ENCODE data around the gene ABCA9.

ABCA9 gene

DNA sequence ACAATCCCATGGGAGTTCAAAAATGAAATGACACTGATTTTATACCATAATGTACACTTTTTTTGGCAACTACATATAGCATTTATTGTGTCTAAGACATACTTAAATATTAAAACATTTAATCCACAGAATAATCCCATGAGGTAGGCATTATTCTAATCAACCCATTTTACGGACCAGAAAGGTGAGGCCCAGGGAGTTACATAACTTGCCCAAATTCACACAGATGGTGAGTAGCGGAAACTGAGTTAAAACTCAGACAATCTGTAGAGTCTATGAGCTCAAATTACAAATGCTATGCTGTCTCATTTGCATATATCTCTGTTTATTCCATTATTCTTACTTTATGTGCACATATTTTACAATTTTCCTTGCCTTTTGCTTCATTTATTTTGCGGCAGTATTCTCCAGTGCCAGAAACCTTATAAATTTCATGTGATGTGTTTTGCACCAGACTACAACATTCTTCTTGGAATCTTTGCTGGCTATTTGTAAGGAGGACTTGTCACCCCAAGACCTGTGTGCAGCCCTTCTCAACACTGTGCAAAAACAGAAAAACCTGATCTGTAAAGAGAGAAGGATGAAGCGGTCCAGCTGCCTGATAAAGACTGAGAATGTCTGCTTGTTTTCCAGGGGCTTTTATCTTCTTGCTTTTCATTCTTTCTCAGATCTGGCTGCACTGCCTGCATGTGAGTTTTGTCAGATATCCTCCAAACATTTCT is 2.3 kb upstream of the ABCA9 start:
- no peak overlapping the region for H3K14ac ChIP-seq (ENCODE audit: low read length in 2 of 2)
- H2BK15ac ChIP-seq (ENCODE audit: low read depth, poor library complexity, severe bottlenecking) = no peak overlapping the region
- H4K8ac ChIP-seq (ENCODE audit: low read length) = no peak overlapping the region
- H3K27ac ChIP-seq (ENCODE audit: low read length, poor library complexity, severe bottlenecking) = no peak overlapping the region
- no peak overlapping the region for H2BK12ac ChIP-seq (ENCODE audit: low read length in 2 of 2)
- peaks cover 0 to 30% of the 10 kb centered on the region in 2 experiments for H3K36me3 ChIP-seq (ENCODE audit: control insufficient read depth in 1 of 2, insufficient read depth in 2 of 2, low read depth in 1 of 2, low read length in 2 of 2)
- no peak overlapping the region for H2BK5ac ChIP-seq (ENCODE audit: low read depth, low read length, poor library complexity, severe bottlenecking)
- no peak overlapping the region for H3K4ac ChIP-seq (ENCODE audit: low read depth in 1 of 2, low read length in 2 of 2)
- H3K9me3 ChIP-seq (ENCODE audit: control insufficient read depth, low read length) = no peaks in the 10 kb centered on the region
- H3K27me3 ChIP-seq (ENCODE audit: control insufficient read depth in 1 of 2, insufficient read depth in 1 of 2, low read length in 2 of 2) = no peaks in the 10 kb centered on the region
- no peaks in the 10 kb centered on the region for H3K4me1 ChIP-seq (ENCODE audit: control insufficient read depth, insufficient read depth, low read depth, low read length)
- no peak overlapping the region for H3K4me2 ChIP-seq (ENCODE audit: low read length, poor library complexity, severe bottlenecking)
- H3K18ac ChIP-seq (ENCODE audit: low read depth in 1 of 2, low read length in 2 of 2) = no peak overlapping the region
- WGBS = 93% methylated on average over 3 of the region's 4 CpGs
- no peak overlapping the region for H4K91ac ChIP-seq (ENCODE audit: low read length)
- no peak overlapping the region for H3K4me3 ChIP-seq (ENCODE audit: insufficient read depth in 1 of 2, low read depth in 1 of 2, low read length in 2 of 2)
- no peak overlapping the region for H3K23ac ChIP-seq (ENCODE audit: low read length in 2 of 2)
- no peaks in the 10 kb centered on the region for H3K79me1 ChIP-seq (replicated peaks; ENCODE audit: low read length, poor library complexity, severe bottlenecking)
- H2AFZ ChIP-seq (ENCODE audit: low read depth, low read length) = no peak overlapping the region
- H2AK5ac ChIP-seq (ENCODE audit: low read length, severe bottlenecking) = no peak overlapping the region
- H2BK120ac ChIP-seq (ENCODE audit: low read depth, low read length) = no peak overlapping the region
- H3K9ac ChIP-seq (ENCODE audit: low read length) = peak overlapping the region; percentile 46
- DNase-seq = no peak

DNA sequence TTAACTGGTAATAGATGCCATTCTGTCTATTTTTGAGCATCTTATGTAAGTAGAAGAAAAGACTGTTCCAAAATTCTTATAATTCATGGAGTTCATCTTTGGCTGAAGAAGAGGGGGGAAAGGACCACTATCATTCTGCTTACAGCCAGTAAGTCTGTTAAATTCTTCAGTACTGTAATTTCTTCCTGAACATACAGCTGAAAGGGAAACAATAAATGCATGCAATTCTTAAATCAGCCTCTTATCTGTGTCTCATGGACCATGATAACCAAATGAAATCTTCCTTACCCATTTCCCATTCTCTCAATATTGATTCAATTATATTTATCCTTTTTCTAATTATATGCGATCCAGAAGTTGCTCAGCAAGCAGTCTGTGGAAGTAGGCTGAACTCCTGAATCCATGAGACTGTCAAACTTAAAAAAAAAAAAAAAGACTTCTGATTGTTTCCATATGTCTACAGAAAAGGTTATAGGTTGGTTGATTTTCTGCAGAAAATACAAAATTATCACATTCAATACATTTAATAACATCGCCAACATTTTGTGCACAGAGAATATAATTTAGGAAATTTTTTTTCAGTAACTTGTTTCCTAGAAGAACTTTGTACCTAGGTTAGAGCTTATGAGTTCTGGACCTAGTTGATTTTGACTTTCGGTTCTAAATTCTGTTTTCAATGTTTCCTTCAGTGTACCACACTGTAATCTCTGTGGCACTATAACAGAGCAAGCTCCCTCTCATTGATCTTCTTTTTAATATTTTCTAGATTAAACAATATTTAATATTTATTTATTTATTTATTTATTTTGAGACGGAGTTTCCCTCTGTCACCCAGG is 1.2 kb upstream of the ABCA9 start:
- Histone ChIP-seq H3K4me1 (ENCODE audit: control insufficient read depth, insufficient read depth, low read depth, low read length) (no peaks in the 10 kb centered on the region), H3K9me3 (ENCODE audit: control insufficient read depth, low read length) (peaks cover 4% of the 10 kb centered on the region), H2BK15ac (ENCODE audit: low read depth, poor library complexity, severe bottlenecking) (no peak overlapping the region), H3K23ac (ENCODE audit: low read length in 2 of 2) (no peak overlapping the region), H2BK12ac (ENCODE audit: low read length in 2 of 2) (no peak overlapping the region), H4K8ac (ENCODE audit: low read length) (no peak overlapping the region), H3K36me3 (ENCODE audit: control insufficient read depth in 1 of 2, insufficient read depth in 2 of 2, low read depth in 1 of 2, low read length in 2 of 2) (peaks cover 0 to 37% of the 10 kb centered on the region in 2 experiments), H3K18ac (ENCODE audit: low read depth in 1 of 2, low read length in 2 of 2) (no peak overlapping the region), H3K27ac (ENCODE audit: low read length, poor library complexity, severe bottlenecking) (no peak overlapping the region), H2AFZ (ENCODE audit: low read depth, low read length) (no peak overlapping the region), H2BK120ac (ENCODE audit: low read depth, low read length) (no peak overlapping the region), H3K27me3 (ENCODE audit: control insufficient read depth in 1 of 2, insufficient read depth in 1 of 2, low read length in 2 of 2) (no peaks in the 10 kb centered on the region), H2AK5ac (ENCODE audit: low read length, severe bottlenecking) (no peak overlapping the region), H3K9ac (ENCODE audit: low read length) (peak overlapping the region; percentile 81), H3K4me3 (ENCODE audit: insufficient read depth in 1 of 2, low read depth in 1 of 2, low read length in 2 of 2) (no peak overlapping the region), H3K4me2 (ENCODE audit: low read length, poor library complexity, severe bottlenecking) (no peak overlapping the region), H4K91ac (ENCODE audit: low read length) (no peak overlapping the region), H2BK5ac (ENCODE audit: low read depth, low read length, poor library complexity, severe bottlenecking) (no peak overlapping the region), H3K4ac (ENCODE audit: low read depth in 1 of 2, low read length in 2 of 2) (no peak overlapping the region), H3K14ac (ENCODE audit: low read length in 2 of 2) (no peak overlapping the region), H3K79me1 (replicated peaks; ENCODE audit: low read length, poor library complexity, severe bottlenecking) (no peaks in the 10 kb centered on the region)
- DNase-seq = no peak
- WGBS = 100% methylated on average over 2 of the region's 4 CpGs

DNA sequence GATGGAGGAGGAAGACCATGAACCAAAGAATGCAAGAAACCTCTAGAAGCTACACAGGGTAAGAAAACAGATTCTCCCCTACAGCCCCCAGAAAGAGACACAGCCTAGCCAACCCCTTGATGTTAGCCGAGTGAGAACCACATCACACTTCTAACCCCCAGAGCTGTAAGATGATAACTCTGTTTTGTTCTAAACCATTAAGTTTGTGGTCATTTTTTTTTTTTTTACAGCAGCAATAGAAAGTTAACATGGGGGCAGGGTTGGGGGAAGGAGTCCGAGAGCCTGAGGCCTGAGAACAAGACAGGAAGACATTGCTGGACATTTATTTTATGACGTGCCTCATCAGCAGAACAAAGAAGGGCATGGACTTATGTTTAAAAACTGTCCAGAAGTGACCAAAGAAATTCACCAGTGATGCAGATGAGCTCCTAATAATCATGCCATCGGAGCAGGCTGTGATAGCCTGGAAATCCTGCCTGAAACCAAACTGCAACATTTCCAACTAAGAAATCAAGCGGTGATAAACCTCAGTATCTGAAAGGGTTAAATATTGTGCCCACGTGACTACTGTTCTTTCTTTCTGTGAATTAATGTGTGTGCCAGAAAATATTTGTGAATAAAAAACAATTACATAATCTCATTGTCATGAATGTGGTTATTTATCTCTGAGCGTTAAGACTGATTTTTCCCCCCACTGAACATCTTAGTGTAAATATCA is 1.1 kb downstream of the ABCA9 start:
- Histone ChIP-seq H3K9ac (ENCODE audit: low read length) (peak overlapping the region; percentile 94), H3K27me3 (ENCODE audit: control insufficient read depth in 1 of 2, insufficient read depth in 1 of 2, low read length in 2 of 2) (no peaks in the 10 kb centered on the region), H3K4ac (ENCODE audit: low read depth in 1 of 2, low read length in 2 of 2) (no peak overlapping the region), H3K9me3 (ENCODE audit: control insufficient read depth, low read length) (peaks cover 9% of the 10 kb centered on the region), H4K8ac (ENCODE audit: low read length) (no peak overlapping the region), H2AFZ (ENCODE audit: low read depth, low read length) (no peak overlapping the region), H3K4me2 (ENCODE audit: low read length, poor library complexity, severe bottlenecking) (no peak overlapping the region), H2BK12ac (ENCODE audit: low read length in 2 of 2) (peak overlapping the region in 1 of 2 experiments; percentile 34), H3K4me3 (ENCODE audit: insufficient read depth in 1 of 2, low read depth in 1 of 2, low read length in 2 of 2) (peak overlapping the region in 1 of 2 experiments; percentile 77), H4K91ac (ENCODE audit: low read length) (no peak overlapping the region), H3K18ac (ENCODE audit: low read depth in 1 of 2, low read length in 2 of 2) (no peak overlapping the region), H3K4me1 (ENCODE audit: control insufficient read depth, insufficient read depth, low read depth, low read length) (no peaks in the 10 kb centered on the region), H2AK5ac (ENCODE audit: low read length, severe bottlenecking) (no peak overlapping the region), H2BK120ac (ENCODE audit: low read depth, low read length) (no peak overlapping the region), H3K36me3 (ENCODE audit: control insufficient read depth in 1 of 2, insufficient read depth in 2 of 2, low read depth in 1 of 2, low read length in 2 of 2) (peaks cover 0 to 44% of the 10 kb centered on the region in 2 experiments), H3K23ac (ENCODE audit: low read length in 2 of 2) (no peak overlapping the region), H3K14ac (ENCODE audit: low read length in 2 of 2) (no peak overlapping the region), H2BK15ac (ENCODE audit: low read depth, poor library complexity, severe bottlenecking) (no peak overlapping the region), H3K27ac (ENCODE audit: low read length, poor library complexity, severe bottlenecking) (no peak overlapping the region), H3K79me1 (replicated peaks; ENCODE audit: low read length, poor library complexity, severe bottlenecking) (no peaks in the 10 kb centered on the region), H2BK5ac (ENCODE audit: low read depth, low read length, poor library complexity, severe bottlenecking) (no peak overlapping the region)
- WGBS = 78% methylated on average over 3 of the region's 7 CpGs
- no peak for DNase-seq

DNA sequence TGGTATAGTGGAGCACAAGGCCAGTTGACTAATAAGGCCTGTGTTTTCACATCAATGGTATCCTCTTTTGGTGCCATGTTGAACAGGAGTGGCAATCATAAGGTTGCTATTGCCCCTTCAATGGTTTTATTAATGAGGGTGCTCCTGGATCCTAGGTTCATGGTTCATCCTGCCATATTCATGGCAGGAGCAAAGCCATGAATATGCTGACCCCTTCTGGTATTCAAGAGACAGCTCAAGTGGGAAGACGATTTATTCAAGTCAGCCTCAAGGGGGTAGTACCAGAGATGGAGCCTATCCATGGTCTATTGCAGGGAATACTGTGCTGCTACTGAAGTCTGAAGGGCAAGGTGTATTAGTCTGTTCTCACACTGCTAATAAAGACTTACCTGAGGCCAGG is 2.6 kb downstream of the ABCA9 start:
- 86% methylated on average over 1 of the region's 1 CpG for WGBS
- H3K4me1 ChIP-seq (ENCODE audit: control insufficient read depth, insufficient read depth, low read depth, low read length) = no peaks in the 10 kb centered on the region
- no peak overlapping the region for H3K9ac ChIP-seq (ENCODE audit: low read length)
- no peak overlapping the region for H3K14ac ChIP-seq (ENCODE audit: low read length in 2 of 2)
- no peak overlapping the region for H2BK5ac ChIP-seq (ENCODE audit: low read depth, low read length, poor library complexity, severe bottlenecking)
- no peak overlapping the region for H4K8ac ChIP-seq (ENCODE audit: low read length)
- no peak for DNase-seq
- no peak overlapping the region for H2BK12ac ChIP-seq (ENCODE audit: low read length in 2 of 2)
- no peaks in the 10 kb centered on the region for H3K27me3 ChIP-seq (ENCODE audit: control insufficient read depth in 1 of 2, insufficient read depth in 1 of 2, low read length in 2 of 2)
- no peak overlapping the region for H2AFZ ChIP-seq (ENCODE audit: low read depth, low read length)
- H3K79me1 ChIP-seq (replicated peaks; ENCODE audit: low read length, poor library complexity, severe bottlenecking) = no peaks in the 10 kb centered on the region
- H3K4ac ChIP-seq (ENCODE audit: low read depth in 1 of 2, low read length in 2 of 2) = no peak overlapping the region
- no peak overlapping the region for H3K27ac ChIP-seq (ENCODE audit: low read length, poor library complexity, severe bottlenecking)
- no peak overlapping the region for H3K18ac ChIP-seq (ENCODE audit: low read depth in 1 of 2, low read length in 2 of 2)
- H2AK5ac ChIP-seq (ENCODE audit: low read length, severe bottlenecking) = no peak overlapping the region
- peak overlapping the region in 1 of 2 experiments; percentile 34 for H3K4me3 ChIP-seq (ENCODE audit: insufficient read depth in 1 of 2, low read depth in 1 of 2, low read length in 2 of 2)
- no peak overlapping the region for H4K91ac ChIP-seq (ENCODE audit: low read length)
- peak overlapping the region in 1 of 2 experiments; percentile 52 for H3K23ac ChIP-seq (ENCODE audit: low read length in 2 of 2)
- H2BK120ac ChIP-seq (ENCODE audit: low read depth, low read length) = no peak overlapping the region
- H3K4me2 ChIP-seq (ENCODE audit: low read length, poor library complexity, severe bottlenecking) = no peak overlapping the region
- peaks cover 9% of the 10 kb centered on the region for H3K9me3 ChIP-seq (ENCODE audit: control insufficient read depth, low read length)
- H2BK15ac ChIP-seq (ENCODE audit: low read depth, poor library complexity, severe bottlenecking) = no peak overlapping the region
- peaks cover 0 to 52% of the 10 kb centered on the region in 2 experiments for H3K36me3 ChIP-seq (ENCODE audit: control insufficient read depth in 1 of 2, insufficient read depth in 2 of 2, low read depth in 1 of 2, low read length in 2 of 2)

All from mesenchymal stem cell (in vitro differentiated cells and primary cell).